Measurements from ENCODE around the gene LCE2C. TPM values are rescaled to one million over a fixed set of nuclear protein-coding genes. Genes with fewer than 3 reads are reported as not detected.

The LCE2C gene, protein sequence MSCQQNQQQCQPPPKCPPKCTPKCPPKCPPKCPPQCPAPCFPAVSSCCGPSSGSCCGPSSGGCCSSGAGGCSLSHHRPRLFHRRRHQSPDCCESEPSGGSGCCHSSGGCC
- total RNA-seq = not detected in 2 replicates

DNA sequence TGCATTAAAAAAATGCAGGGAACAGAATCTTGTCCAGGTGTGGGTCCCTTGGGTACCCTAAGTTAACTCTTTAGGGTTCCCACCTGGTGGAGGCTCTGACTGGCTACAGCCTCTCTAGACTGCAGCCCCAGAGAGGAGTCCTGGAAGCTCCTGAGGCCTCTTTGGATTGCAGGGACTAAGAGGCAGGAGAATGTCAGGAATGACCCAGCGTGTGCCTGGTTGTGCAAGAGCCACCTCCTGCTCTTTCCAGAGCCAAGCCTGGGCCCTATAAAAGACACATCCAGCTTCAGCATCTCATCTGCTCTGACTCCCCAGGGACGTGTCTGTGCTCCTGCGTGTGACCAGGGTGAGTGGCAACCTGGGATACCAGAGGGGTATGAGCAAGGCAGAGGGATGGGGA is at the start of gene LCE2C:
LCE2C (plus strand) TSS at position 297 of the 400 bp plus-strand sequence. CDS start 737 bp downstream, outside the sequence.

GRCh38 chr1:152663098-152663497 is 12.0 kb upstream of the LCE2C start, which contains the start of gene LCE2D:
Gene LCE2D (plus strand): TSS chr1:152663380. CDS start chr1:152664106, 726 bp downstream.

DNA sequence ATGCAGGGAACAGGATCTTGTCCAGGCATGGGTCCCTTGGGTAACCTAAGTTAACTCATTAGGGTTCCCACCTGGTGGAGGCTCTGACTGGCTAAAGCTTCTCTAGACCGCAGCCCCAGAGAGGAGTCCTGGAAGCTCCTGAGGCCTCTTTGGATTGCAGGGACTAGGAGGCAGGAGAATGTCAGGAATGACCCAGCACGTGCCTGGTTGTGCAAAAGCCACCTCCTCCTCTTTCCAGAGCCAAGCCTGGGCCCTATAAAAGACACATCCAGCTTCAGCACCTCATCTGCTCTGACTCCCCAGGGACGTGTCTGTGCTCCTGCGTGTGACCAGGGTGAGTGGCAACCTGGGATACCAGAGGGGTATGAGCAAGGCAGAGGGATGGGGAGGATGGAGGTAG is 10.7 kb downstream of the LCE2C start, which contains the start of gene LCE2B:
LCE2B (plus strand) TSS at position 301 of the 400 bp plus-strand sequence. CDS start 721 bp downstream, outside the sequence.

GRCh38 chr1:152697701-152698600 is 22.9 kb downstream of the LCE2C start, which contains the start of gene LCE2A:
Gene LCE2A (plus strand): TSS chr1:152698345. CDS start chr1:152698902, 557 bp downstream.

GRCh38 chr1:152707860-152708259 is 32.8 kb downstream of the LCE2C start, which contains the start of gene LCE4A:
Gene LCE4A (plus strand): TSS chr1:152708160. CDS start chr1:152709076, 916 bp downstream.

Other genes with a start within 250 kb of the LCE2C start
- gene LCE5A, start 164.5 kb upstream of the LCE2C start, total RNA-seq = not detected in 2 replicates
- 4.3 and 5.1 TPM in 2 replicates for gene CRCT1, start 160.8 kb upstream of the LCE2C start, total RNA-seq
- 0.48 TPM in 1 of 2 replicates, not detected in the other for gene LCE3E, start 108.5 kb upstream of the LCE2C start, total RNA-seq
- not detected in 2 replicates for gene LCE3D, start 94.8 kb upstream of the LCE2C start, total RNA-seq
- gene LCE3C, start 75.0 kb upstream of the LCE2C start, total RNA-seq = not detected in 2 replicates
- not detected in 2 replicates for gene LCE3B, start 61.5 kb upstream of the LCE2C start, total RNA-seq
- not detected in 2 replicates for gene LCE3A, start 52.2 kb upstream of the LCE2C start, total RNA-seq
- not detected in 2 replicates for gene LCE2D, start 11.9 kb upstream of the LCE2C start, total RNA-seq
- gene LCE2B, start 10.8 kb downstream of the LCE2C start, total RNA-seq = not detected in 2 replicates
- gene LCE2A, start 23.1 kb downstream of the LCE2C start, total RNA-seq = not detected in 2 replicates
- gene LCE4A, start 32.9 kb downstream of the LCE2C start, total RNA-seq = not detected in 2 replicates
- gene KPRP, start 82.7 kb downstream of the LCE2C start, total RNA-seq = under 0.01 TPM in 1 of 2 replicates, not detected in the other
- gene LCE1F, start 99.9 kb downstream of the LCE2C start, total RNA-seq = not detected in 2 replicates
- gene LCE1E, start 111.0 kb downstream of the LCE2C start, total RNA-seq = 0.24 TPM in 1 of 2 replicates, not detected in the other
- gene LCE1D, start 121.4 kb downstream of the LCE2C start, total RNA-seq = not detected in 2 replicates
- gene LCE1C, start 131.4 kb downstream of the LCE2C start, total RNA-seq = 0.24 and 1.3 TPM in 2 replicates
- not detected in 2 replicates for gene LCE1B, start 136.7 kb downstream of the LCE2C start, total RNA-seq
- not detected in 2 replicates for gene LCE1A, start 152.2 kb downstream of the LCE2C start, total RNA-seq
- gene LCE6A, start 167.6 kb downstream of the LCE2C start, total RNA-seq = not detected in 2 replicates
- not detected in 2 replicates for gene LCE7A, start 184.7 kb downstream of the LCE2C start, total RNA-seq
- gene SMCP, start 203.0 kb downstream of the LCE2C start, total RNA-seq = not detected in 2 replicates
- gene IVL, start 233.3 kb downstream of the LCE2C start, total RNA-seq = 0.43 and 6.5 TPM in 2 replicates